Karpas-422 (cell line): ENCODE results near the gene FAM210A. TPM values are rescaled to one million over a fixed set of nuclear protein-coding genes. Genes with fewer than 3 reads are reported as not detected.

Source experiments
- DNase-seq: peaks from one replicate; pipeline ENCODE4 v3.0.0-alpha.2; 2015
- H2AFZ ChIP-seq: fragments of 200-600 bp; sonication (generic); 2 replicates; pipeline ENCODE4 v1.6.1; 2014; ENCODE audit warnings: antibody characterized with exemption, low read length, mixed read lengths
- H3K27ac ChIP-seq: fragments of 200-600 bp; sonication (generic); 2 replicates; pipeline ENCODE4 v1.5.1; 2014; ENCODE audit warnings: mild to moderate bottlenecking, low read length, moderate library complexity
- H3K27me3 ChIP-seq: fragments of 200-600 bp; sonication (generic); 2 replicates; pipeline ENCODE4 v1.6.1; 2014; ENCODE audit warnings: low read length, mixed read lengths
- H3K36me3 ChIP-seq: fragments of 200-600 bp; sonication (generic); 2 replicates; pipeline ENCODE4 v1.6.1; 2014; ENCODE audit warnings: low read length, mixed read lengths; ENCODE audit not compliant: insufficient read depth
- H3K4me1 ChIP-seq: fragments of 200-600 bp; sonication (generic); 2 replicates; pipeline ENCODE4 v1.6.1; 2014; ENCODE audit warnings: mild to moderate bottlenecking, low read length, mixed read lengths
- H3K4me2 ChIP-seq: fragments of 200-600 bp; sonication (generic); 2 replicates; pipeline ENCODE4 v1.6.1; 2014; ENCODE audit warnings: low read length, low read depth, mild to moderate bottlenecking; ENCODE audit not compliant: poor library complexity, severe bottlenecking
- H3K4me3 ChIP-seq: fragments of 200-600 bp; sonication (generic); 2 replicates; pipeline ENCODE4 v1.5.1; 2014; ENCODE audit warnings: mild to moderate bottlenecking, antibody characterized with exemption, low read length, mixed read lengths
- H3K79me2 ChIP-seq: fragments of 200-600 bp; sonication (generic); 2 replicates; pipeline ENCODE4 v1.6.1; 2014; ENCODE audit warnings: mild to moderate bottlenecking, low read length, mixed read lengths
- H3K9ac ChIP-seq: fragments of 200-600 bp; sonication (generic); 2 replicates; pipeline ENCODE4 v1.6.0; 2014; ENCODE audit warnings: low read length
- H3K9me2 ChIP-seq: fragments of 200-600 bp; sonication (generic), shearing (Covaris generic); replicated peaks from 2 replicates; pipeline ENCODE4 v1.6.0; 2014; ENCODE audit warnings: mild to moderate bottlenecking, low read length, moderate library complexity; ENCODE audit not compliant: insufficient read depth
- H3K9me3 ChIP-seq: fragments of 300-700, 200-600 bp; sonication (generic); 2 replicates; pipeline ENCODE4 v1.6.1; 2014; ENCODE audit warnings: low read length, mixed read lengths
- H4K20me1 ChIP-seq: fragments of 200-600 bp; sonication (generic); 2 replicates; pipeline ENCODE4 v1.6.1; 2014; ENCODE audit warnings: mild to moderate bottlenecking, antibody characterized with exemption, low read length, low read depth; ENCODE audit not compliant: insufficient read depth
- small RNA-seq: library from RNA; depleted of rRNA; stranded (forward); fragments of <200 nt; gene quantifications from one replicate; pipeline ENCODE3, GENCODE V24; 2014
- total RNA-seq: library from RNA; depleted of rRNA; stranded (reverse); fragments of >200 nt; shearing (Covaris generic); gene quantifications from 2 replicates; pipeline ENCODE4 v1.2.3, GENCODE V29; 2014; ENCODE audit warnings: low replicate concordance; rRNA removed

Gene FAM210A
- total RNA-seq, 1 experiment from 2014 or later, result 48.3 TPM

DNA sequence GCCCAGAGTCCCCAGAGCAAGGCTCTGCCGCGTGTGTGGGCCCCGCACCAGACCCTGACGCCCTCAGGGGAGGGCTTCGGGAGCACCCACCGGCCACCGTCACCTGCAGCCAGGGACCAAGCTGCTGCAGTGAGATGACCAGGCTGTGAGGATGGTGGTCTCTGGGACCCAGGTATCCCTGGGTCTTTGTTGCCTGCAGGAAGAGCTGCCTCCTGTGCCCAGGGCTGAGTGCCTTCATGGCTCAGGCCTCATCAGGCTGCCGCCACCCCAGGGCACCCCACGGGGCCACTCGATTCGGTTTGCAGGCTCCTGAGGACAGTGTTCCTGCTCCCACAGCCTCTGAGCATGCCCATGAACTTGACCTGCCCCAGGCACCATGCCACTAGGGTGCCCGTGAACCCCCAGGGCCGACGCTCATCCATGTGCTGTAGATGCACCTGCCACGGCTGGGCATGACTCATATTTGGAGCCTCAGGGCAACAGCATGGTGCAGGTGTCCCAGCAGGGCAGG is 109.8 kb downstream of the FAM210A start:
- peak overlapping the region; percentile 88 for H3K4me2 ChIP-seq
- peaks cover 92% of the 10 kb centered on the region for H3K79me2 ChIP-seq
- H3K4me1 ChIP-seq, result peaks cover 64% of the 10 kb centered on the region
- no peaks in the 10 kb centered on the region for H3K9me2 ChIP-seq
- H3K27ac ChIP-seq, result peak overlapping the region; percentile 99
- no peaks in the 10 kb centered on the region for H3K9me3 ChIP-seq
- H2AFZ ChIP-seq, result no peak overlapping the region
- H3K9ac ChIP-seq, result peak overlapping the region; percentile 89
- H4K20me1 ChIP-seq, result peaks cover 20% of the 10 kb centered on the region; the same call in 1 of the 2 replicates
- H3K4me3 ChIP-seq, result peak overlapping the region; percentile 79
- no peaks in the 10 kb centered on the region for H3K27me3 ChIP-seq
- H3K36me3 ChIP-seq, result peaks cover 31% of the 10 kb centered on the region
- peak; percentile 73 for DNase-seq

DNA sequence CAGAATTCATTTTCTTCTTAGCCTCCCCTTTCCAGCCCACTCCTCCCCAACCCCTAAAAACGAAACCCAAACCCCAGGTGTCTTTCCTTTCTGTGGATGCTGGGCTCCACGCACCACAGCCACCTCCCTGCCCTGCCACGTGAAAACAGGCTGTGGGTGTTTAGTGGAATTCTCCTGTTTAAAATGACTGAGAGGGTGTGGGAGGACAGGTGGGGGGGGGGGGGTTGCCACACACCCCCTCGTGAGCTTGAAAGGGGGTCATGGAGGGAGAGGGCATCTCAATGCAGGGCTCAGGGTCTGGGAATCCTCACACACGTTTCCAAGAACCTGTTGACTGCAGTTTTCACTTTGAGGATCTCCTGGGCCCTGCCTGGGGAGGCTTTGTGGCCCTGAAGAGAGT is 110.3 kb downstream of the FAM210A start:
- Histone ChIP-seq H3K27ac (peak overlapping the region; percentile 99), H3K4me3 (peak overlapping the region; percentile 79), H3K36me3 (peaks cover 31% of the 10 kb centered on the region)

DNA sequence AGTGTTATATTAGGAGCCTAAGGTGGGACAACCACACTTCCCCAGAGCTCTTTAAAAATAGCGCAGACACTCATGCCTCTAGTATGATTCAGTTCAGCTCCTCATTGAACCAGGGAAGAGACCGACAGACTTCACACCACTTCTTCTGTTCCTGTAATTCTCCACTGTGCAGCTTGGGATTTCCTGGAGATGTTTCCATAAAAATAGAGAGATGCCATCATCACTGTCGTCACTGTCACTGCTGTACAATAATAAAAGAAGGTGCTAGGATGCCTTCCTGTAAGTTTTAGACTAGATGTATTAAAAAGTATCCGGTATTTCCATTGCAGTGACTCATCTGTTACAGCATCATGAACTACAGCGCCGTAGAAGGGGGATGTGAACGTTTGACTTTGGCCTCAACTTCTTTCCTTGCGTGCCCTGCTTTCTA is 110.9 kb downstream of the FAM210A start:
- Histone ChIP-seq H3K79me2 (peaks cover 86% of the 10 kb centered on the region), H3K9me3 (no peaks in the 10 kb centered on the region), H3K9me2 (no peaks in the 10 kb centered on the region), H3K36me3 (peaks cover 31% of the 10 kb centered on the region), H3K27ac (peak overlapping the region; percentile 99), H2AFZ (no peak overlapping the region), H3K4me3 (peak overlapping the region; percentile 79), H3K9ac (peak overlapping the region; percentile 89), H3K27me3 (no peaks in the 10 kb centered on the region), H4K20me1 (peaks cover 20% of the 10 kb centered on the region; the same call in 1 of the 2 replicates), H3K4me1 (peaks cover 76% of the 10 kb centered on the region), H3K4me2 (peak overlapping the region; percentile 88)
- peak; percentile 74 for DNase-seq

More for the DNA sequence above, 110.3 kb downstream of the FAM210A start:
- no peaks in the 10 kb centered on the region for H3K9me3 ChIP-seq
- H3K79me2 ChIP-seq, result peaks cover 92% of the 10 kb centered on the region
- H3K4me2 ChIP-seq, result peak overlapping the region; percentile 88
- peaks cover 70% of the 10 kb centered on the region for H3K4me1 ChIP-seq
- H3K27me3 ChIP-seq, result no peaks in the 10 kb centered on the region
- peak; percentile 56 for DNase-seq
- no peak overlapping the region for H2AFZ ChIP-seq
- peaks cover 20% of the 10 kb centered on the region; the same call in 1 of the 2 replicates for H4K20me1 ChIP-seq
- peak overlapping the region; percentile 89 for H3K9ac ChIP-seq
- H3K9me2 ChIP-seq, result no peaks in the 10 kb centered on the region

DNA sequence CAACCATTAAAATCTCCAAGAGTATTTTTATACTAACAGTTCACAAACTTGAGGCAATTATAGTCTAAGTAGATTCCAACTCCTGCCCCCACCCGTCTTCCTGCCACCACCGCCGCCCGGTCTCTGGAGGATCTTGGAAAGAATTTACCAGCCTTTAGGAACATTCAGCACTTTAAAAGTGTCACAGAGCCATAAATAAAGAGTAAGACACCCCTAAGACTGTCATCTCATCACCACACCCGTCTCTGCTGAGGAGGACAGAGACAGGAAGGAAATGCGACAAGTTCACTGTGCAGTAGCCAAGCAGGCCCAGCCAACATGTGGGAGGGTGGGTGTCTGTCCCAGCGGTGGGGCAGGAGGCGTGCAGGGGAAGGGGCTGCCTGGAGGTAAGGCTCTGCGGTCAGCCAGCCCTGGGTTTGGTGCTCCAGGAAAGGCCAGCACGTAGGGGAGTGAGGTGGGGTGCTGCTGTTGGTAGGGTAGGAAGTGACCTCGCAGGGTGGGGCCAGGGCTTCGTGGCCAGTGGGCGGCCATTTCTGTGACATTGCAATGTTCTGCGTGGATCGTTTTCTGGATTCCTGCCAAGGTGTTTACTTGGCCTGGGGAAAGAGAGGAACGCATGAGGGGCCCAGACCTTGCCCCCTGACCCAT is 111.6 kb downstream of the FAM210A start:
- Histone ChIP-seq H3K9me2 (no peaks in the 10 kb centered on the region), H4K20me1 (peaks cover 20% of the 10 kb centered on the region; the same call in 1 of the 2 replicates), H3K4me2 (peak overlapping the region; percentile 88), H3K4me3 (peak overlapping the region; percentile 79), H3K9me3 (no peaks in the 10 kb centered on the region), H3K9ac (peak overlapping the region; percentile 89), H3K27ac (peak overlapping the region; percentile 99), H3K36me3 (peaks cover 31% of the 10 kb centered on the region), H3K79me2 (peaks cover 80% of the 10 kb centered on the region), H3K4me1 (peaks cover 78% of the 10 kb centered on the region), H3K27me3 (no peaks in the 10 kb centered on the region), H2AFZ (no peak overlapping the region)
- DNase-seq, result peak; percentile 84

DNA sequence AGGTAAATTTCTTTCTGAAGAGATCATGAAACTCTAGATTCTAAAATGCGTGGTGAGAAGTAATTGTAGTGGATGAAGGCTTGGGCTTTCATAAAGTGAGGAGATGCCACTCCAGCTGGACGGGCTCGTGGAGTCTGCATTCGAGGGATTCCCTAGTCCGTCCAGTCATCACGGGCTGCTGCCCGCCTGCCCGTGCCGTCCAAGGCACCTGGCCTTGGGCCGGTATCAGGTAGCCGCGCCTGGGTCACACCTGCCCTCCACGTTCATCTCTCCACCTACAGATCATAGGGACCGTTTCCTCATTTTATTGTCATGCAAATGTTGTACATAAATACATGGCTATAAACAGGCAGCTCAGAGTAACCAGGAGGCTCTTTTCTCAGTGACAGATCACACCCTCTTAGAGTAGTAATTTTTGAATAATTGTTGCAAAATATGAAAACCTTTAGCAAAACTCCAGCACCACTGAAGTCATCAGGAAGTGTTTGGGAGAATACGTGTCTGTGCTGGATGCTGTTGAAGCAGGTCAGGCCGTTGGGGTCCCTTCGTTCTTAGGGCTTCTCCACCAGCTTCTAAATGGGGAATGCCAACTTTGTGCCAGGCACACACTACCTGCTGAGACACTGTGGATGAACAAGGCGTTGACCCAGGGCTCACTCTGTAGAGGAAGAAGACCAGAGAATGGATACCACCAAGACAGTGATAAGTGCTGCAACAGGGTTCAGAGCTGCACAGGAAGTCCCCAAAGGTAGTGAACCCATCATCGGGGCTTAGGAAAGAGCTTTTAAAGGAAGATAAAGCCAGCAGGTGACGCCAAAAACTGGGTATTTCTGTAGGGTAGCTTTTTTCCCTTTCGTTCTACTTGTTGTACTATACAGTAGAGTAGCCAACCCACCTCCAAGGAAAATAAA is 112.5 kb downstream of the FAM210A start:
- no peaks in the 10 kb centered on the region for H3K9me3 ChIP-seq
- peak overlapping the region; percentile 89 for H3K9ac ChIP-seq

More for the DNA sequence above, 112.5 kb downstream of the FAM210A start:
- Histone ChIP-seq H3K36me3 (peaks cover 31% of the 10 kb centered on the region), H3K27ac (peak overlapping the region; percentile 99), H3K4me1 (peaks cover 81% of the 10 kb centered on the region), H3K79me2 (peaks cover 73% of the 10 kb centered on the region), H2AFZ (no peak overlapping the region), H3K27me3 (no peaks in the 10 kb centered on the region), H4K20me1 (peaks cover 17% of the 10 kb centered on the region; the same call in 1 of the 2 replicates), H3K9me2 (no peaks in the 10 kb centered on the region), H3K4me2 (peak overlapping the region; percentile 88), H3K4me3 (peak overlapping the region; percentile 79)
- peak; percentile 93 for DNase-seq

Small RNA genes lying within 50 kb of the gene (small RNA-seq; reads per million reads assigned to genes)
- gene AP001525.1 (not detected), gene RN7SL362P (not detected)

Other genes with a start within 250 kb of the FAM210A start
- 32.2 and 55.7 TPM in 2 replicates for gene RNMT, start 115 bp upstream of the FAM210A start, total RNA-seq
- not detected in 2 replicates for gene MC5R, start 97.6 kb upstream of the FAM210A start, total RNA-seq
- not detected in 2 replicates for gene MC2R, start 189.0 kb upstream of the FAM210A start, total RNA-seq